HCT116 (cell line): ENCODE measurements around the gene GLDC. TPM values are rescaled to one million over a fixed set of nuclear protein-coding genes. Genes with fewer than 3 reads are reported as not detected.

ENCODE experiments used
- ATAC-seq: fragments of 200-7000 bp; cut with Tn5 transposase; 2 replicates; pipeline ENCODE4 v1.9.1; 2020; ENCODE audit warnings: mild to moderate bottlenecking, moderate library complexity
- BruUV-seq: library from RNA; stranded (reverse); fragments of 400-500 nt; replicated peaks from 2 replicates; lab custom pipeline; 2021; lab: Mats Ljungman, UMichigan
- CTCF ChIA-PET: fragments of 300-600 bp; sonication (Branson Sonifier 250); formaldehyde crosslinking; loops from one replicate; lab custom pipeline; 2021; ENCODE audit warnings: antibody characterized with exemption; lab: Charles Lee
- POLR2A ChIA-PET: fragments of 300-600, 350-600 bp; sonication (Branson Sonifier 250); formaldehyde crosslinking; loops from one replicate; lab custom pipeline; 2021; ENCODE audit warnings: antibody characterized with exemption; lab: Charles Lee
- RAD21 ChIA-PET, 2 experiments: fragments of 300-600 bp; sonication (Branson Sonifier 250); formaldehyde crosslinking; loops; one replicate each; lab custom pipeline; 2023; ENCODE audit warnings: low total read pairs in 2 of 2; ENCODE audit not compliant: uncharacterized antibody in 2 of 2, unreplicated experiment in 2 of 2, low non-redundant PET in 1 of 2; lab: Charles Lee
- DNase-seq: peaks from one replicate; pipeline ENCODE4 v3.0.0-alpha.2; 2010; ENCODE audit warnings: low read depth, low spot score
- H2AFZ ChIP-seq: fragments of 200-600 bp; shearing (Covaris generic), sonication (generic); 2 replicates; pipeline ENCODE4 v1.6.1; 2017; ENCODE audit warnings: low read depth, mixed run types, mixed read lengths, antibody characterized with exemption, low read length; ENCODE audit not compliant: poor library complexity, severe bottlenecking
- H3K27ac ChIP-seq: 2 replicates; pipeline ENCODE4 v1.5.1; 2012; ENCODE audit warnings: low read depth, low read length
- H3K27me3 ChIP-seq: fragments of 200-600 bp; sonication (generic); 2 replicates; pipeline ENCODE4 v1.6.1; 2016; ENCODE audit warnings: mixed run types, low read length, mixed read lengths; ENCODE audit not compliant: insufficient read depth
- H3K36me3 ChIP-seq, 2 experiments: fragments of 200-500 bp in 1 of 2; fragments of 200-600 bp in 1 of 2; sonication (Bioruptor generic) in 1 of 2; sonication (generic) in 1 of 2; 2 replicates each; pipeline versions ENCODE4 v1.5.1 to v1.6.1; 2014 to 2016; ENCODE audit warnings: low read length in 2 of 2, inconsistent platforms in 1 of 2, mixed read lengths in 1 of 2, mixed run types in 1 of 2; ENCODE audit not compliant: insufficient read depth in 2 of 2, control insufficient read depth in 1 of 2
- H3K4me1 ChIP-seq, 2 experiments: fragments of 200-600 bp in 1 of 2; sonication (generic) in 1 of 2; 2 replicates each; pipeline versions ENCODE4 v1.5.1 to v1.6.1; 2012 to 2017; ENCODE audit warnings: low read length in 2 of 2, inconsistent platforms in 1 of 2, mild to moderate bottlenecking in 1 of 2, mixed read lengths in 1 of 2, mixed run types in 1 of 2, moderate library complexity in 1 of 2; ENCODE audit not compliant: insufficient read depth in 2 of 2, control insufficient read depth in 1 of 2
- H3K4me2 ChIP-seq: fragments of 200-600 bp; sonication (generic); 2 replicates; pipeline ENCODE4 v1.6.1; 2017; ENCODE audit warnings: mixed run types, low read length, mixed read lengths
- H3K4me3 ChIP-seq, 2 experiments: fragments of 200-600 bp in 1 of 2; sonication (generic) in 1 of 2; replicated peaks in 1 of 2; 2 replicates each; pipeline ENCODE4 v1.5.1; 2011 to 2016; ENCODE audit warnings: low read length in 2 of 2, control low read depth in 1 of 2, low read depth in 1 of 2, mild to moderate bottlenecking in 1 of 2, mixed read lengths in 1 of 2, mixed run types in 1 of 2
- H3K79me2 ChIP-seq: fragments of 200-600 bp; sonication (generic); 2 replicates; pipeline ENCODE4 v1.6.1; 2017; ENCODE audit warnings: mild to moderate bottlenecking, mixed run types, low read length, moderate library complexity, mixed read lengths; ENCODE audit not compliant: insufficient read depth
- H3K9ac ChIP-seq: fragments of 200-600 bp; sonication (generic); 2 replicates; pipeline ENCODE4 v1.6.1; 2016; ENCODE audit warnings: low read length, mixed read lengths
- H3K9me2 ChIP-seq: fragments of 200-600 bp; sonication (generic), shearing (Covaris generic); 2 replicates; pipeline ENCODE4 v1.6.1; 2017; ENCODE audit warnings: mixed run types, mild to moderate bottlenecking, moderate library complexity; ENCODE audit not compliant: insufficient read depth
- H3K9me3 ChIP-seq, 2 experiments: fragments of 200-500 bp in 1 of 2; fragments of 200-600 bp in 1 of 2; sonication (Bioruptor generic) in 1 of 2; sonication (generic) in 1 of 2; 2 replicates each; pipeline ENCODE4 v1.6.1; 2014 to 2017; ENCODE audit warnings: low read length in 2 of 2, mixed read lengths in 2 of 2, inconsistent platforms in 1 of 2, low read depth in 1 of 2, mild to moderate bottlenecking in 1 of 2, mixed run types in 1 of 2, moderate library complexity in 1 of 2; ENCODE audit not compliant: control insufficient read depth in 1 of 2, insufficient read depth in 1 of 2
- H4K20me1 ChIP-seq: fragments of 200-600 bp; sonication (generic), shearing (Covaris generic); 2 replicates; pipeline ENCODE4 v1.6.1; 2017; ENCODE audit warnings: mixed run types, mild to moderate bottlenecking, moderate library complexity; ENCODE audit not compliant: insufficient read depth
- ATF3 ChIP-seq: IDR thresholded peaks from 2 replicates; pipeline ENCODE4 v1.6.1; 2012
- CBX3 ChIP-seq: IDR thresholded peaks from 2 replicates; pipeline ENCODE4 v1.6.1; 2012; ENCODE audit warnings: low read depth
- CEBPB ChIP-seq: IDR thresholded peaks from 2 replicates; pipeline ENCODE4 v1.6.1; 2012; ENCODE audit warnings: low read depth
- CTCF ChIP-seq, 3 experiments: fragments of 200-600 bp in 1 of 3; sonication (generic) in 1 of 3; IDR thresholded peaks in 2 of 3; conservative IDR thresholded peaks in 1 of 3; 2 replicates each; pipeline ENCODE4 v1.5.1; 2012 to 2017; ENCODE audit warnings: low read depth in 2 of 3, low read length in 2 of 3, antibody characterized with exemption in 1 of 3, borderline replicate concordance in 1 of 3, control low read depth in 1 of 3, mild to moderate bottlenecking in 1 of 3, mixed read lengths in 1 of 3, mixed run types in 1 of 3, moderate library complexity in 1 of 3; ENCODE audit not compliant: insufficient read depth in 1 of 3
- EZH2phosphoT487 ChIP-seq: fragments of 200-600 bp; IDR thresholded peaks from 2 replicates; pipeline ENCODE4 v1.6.1; 2018; ENCODE audit warnings: antibody characterized with exemption, borderline replicate concordance
- FOSL1 ChIP-seq: IDR thresholded peaks from 2 replicates; pipeline ENCODE4 v1.6.1; 2012; ENCODE audit warnings: low read depth
- JUND ChIP-seq: IDR thresholded peaks from 2 replicates; pipeline ENCODE4 v1.6.1; 2012
- POLR2A ChIP-seq: IDR thresholded peaks from 2 replicates; pipeline ENCODE4 v1.7.0; 2011; ENCODE audit warnings: borderline replicate concordance; ENCODE audit not compliant: insufficient read depth, insufficient read length; ENCODE audit errors: extremely low read depth
- POLR2AphosphoS5 ChIP-seq: IDR thresholded peaks from 2 replicates; pipeline ENCODE4 v1.6.1; 2011; ENCODE audit warnings: mild to moderate bottlenecking, low read depth, low read length, moderate library complexity
- RAD21 ChIP-seq: IDR thresholded peaks from 2 replicates; pipeline ENCODE4 v1.6.1; 2012; ENCODE audit warnings: low read depth, mild to moderate bottlenecking
- REST ChIP-seq: IDR thresholded peaks from 2 replicates; pipeline ENCODE4 v1.6.1; 2012; ENCODE audit warnings: low read depth
- SIN3A ChIP-seq: IDR thresholded peaks from 2 replicates; pipeline ENCODE4 v1.6.1; 2012; ENCODE audit warnings: low read depth
- SP1 ChIP-seq: IDR thresholded peaks from 2 replicates; pipeline ENCODE4 v1.6.1; 2012; ENCODE audit warnings: low read depth
- SRF ChIP-seq: IDR thresholded peaks from 2 replicates; pipeline ENCODE4 v1.6.1; 2012; ENCODE audit warnings: low read depth
- TCF7L2 ChIP-seq: IDR thresholded peaks from 2 replicates; pipeline ENCODE4 v1.7.0; 2011; ENCODE audit warnings: borderline replicate concordance, inconsistent platforms; ENCODE audit not compliant: insufficient read depth, insufficient read length; ENCODE audit errors: extremely low read depth
- YY1 ChIP-seq: IDR thresholded peaks from 2 replicates; pipeline ENCODE4 v1.6.1; 2011; ENCODE audit warnings: low read length, low read depth, moderate library complexity, mild to moderate bottlenecking; ENCODE audit not compliant: insufficient replicate concordance; ENCODE audit errors: extremely low read depth
- ZBTB33 ChIP-seq: IDR thresholded peaks from 2 replicates; pipeline ENCODE4 v1.6.1; 2011; ENCODE audit warnings: mild to moderate bottlenecking, low read length, moderate library complexity; ENCODE audit not compliant: insufficient replicate concordance; ENCODE audit errors: extremely low read depth
- intact Hi-C: fragments of 100-400 bp; cut with micrococcal nuclease; formaldehyde crosslinking; loops from 2 replicates; pipeline ENCODE4 v1.10.0; 2022
- total RNA-seq: library from RNA; stranded (reverse); gene quantifications from one replicate; pipeline ENCODE4 v1.2.1, GENCODE V29; 2021; ENCODE audit not compliant: unreplicated experiment

GLDC gene
- total RNA-seq, 1 experiment from 2014 or later: 4.9 TPM

GRCh38 chr9:6490863-6491262, 154.7 kb downstream of the GLDC start (continued):
- TF ChIP-seq POLR2A (no peak), SIN3A (no peak), ATF3 (no peak), JUND (no peak), FOSL1 (no peak), SP1 (no peak), TCF7L2 (no peak), ZBTB33 (no peak)
- TF ChIP-seq, all 23 proteins: peak for 0

- TF ChIP-seq FOSL1 (no peak), YY1 (no peak), EZH2phosphoT487 (no peak), CEBPB (no peak), SP1 (no peak), REST (no peak), POLR2A (no peak), TCF7L2 (no peak), SIN3A (no peak), CTCF (IDR thresholded peaks at IDR 0.05 in 2 of 3, conservative IDR thresholded peaks at IDR 0.05 in 1 of 3; ENCODE audit: borderline replicate concordance in 1 of 3, insufficient read depth in 1 of 3, low read depth in 2 of 3, low read length in 2 of 3) (no peak), RAD21 (no peak), SRF (no peak), POLR2AphosphoS5 (no peak), CBX3 (no peak), ATF3 (no peak), JUND (no peak)
- Histone ChIP-seq H3K9ac (no peak overlapping the region), H3K9me3 (no peaks in the 10 kb centered on the region), H3K4me1 (no peaks in the 10 kb centered on the region), H3K4me3 (no peak overlapping the region), H3K27ac (no peak overlapping the region), H3K9me2 (no peaks in the 10 kb centered on the region), H3K36me3 (peaks cover 4 to 7% of the 10 kb centered on the region in 2 experiments; a peak in 2 of 4 replicates), H4K20me1 (no peaks in the 10 kb centered on the region), H3K4me2 (no peak overlapping the region), H3K79me2 (peaks cover 15% of the 10 kb centered on the region), H2AFZ (no peak overlapping the region), H3K27me3 (no peaks in the 10 kb centered on the region)
- ChIA-PET RAD21 (no interaction called here), CTCF (interaction anchor here (1.2 kb wide), 1 partner anchor 18 kb away, joined by 7 read pairs; no protein-coding TSS in a partner anchor), POLR2A (no interaction called here)
- BruUV-seq: no TSS peak
- ATAC-seq (no peak), DNase-seq (no peak)
- intact Hi-C loops: no loop called here
Measured at GRCh38 chr9:6489099-6489498, 156.4 kb downstream of the GLDC start.
